Measurements from ENCODE around the gene ST6GALNAC2.
"Not testable (repeated sequence)": the region's sequence is repeated elsewhere in the genome, so short reads cannot be mapped to it uniquely, and the experiment has no call there.

- TF ChIP-seq, protein P1, sequence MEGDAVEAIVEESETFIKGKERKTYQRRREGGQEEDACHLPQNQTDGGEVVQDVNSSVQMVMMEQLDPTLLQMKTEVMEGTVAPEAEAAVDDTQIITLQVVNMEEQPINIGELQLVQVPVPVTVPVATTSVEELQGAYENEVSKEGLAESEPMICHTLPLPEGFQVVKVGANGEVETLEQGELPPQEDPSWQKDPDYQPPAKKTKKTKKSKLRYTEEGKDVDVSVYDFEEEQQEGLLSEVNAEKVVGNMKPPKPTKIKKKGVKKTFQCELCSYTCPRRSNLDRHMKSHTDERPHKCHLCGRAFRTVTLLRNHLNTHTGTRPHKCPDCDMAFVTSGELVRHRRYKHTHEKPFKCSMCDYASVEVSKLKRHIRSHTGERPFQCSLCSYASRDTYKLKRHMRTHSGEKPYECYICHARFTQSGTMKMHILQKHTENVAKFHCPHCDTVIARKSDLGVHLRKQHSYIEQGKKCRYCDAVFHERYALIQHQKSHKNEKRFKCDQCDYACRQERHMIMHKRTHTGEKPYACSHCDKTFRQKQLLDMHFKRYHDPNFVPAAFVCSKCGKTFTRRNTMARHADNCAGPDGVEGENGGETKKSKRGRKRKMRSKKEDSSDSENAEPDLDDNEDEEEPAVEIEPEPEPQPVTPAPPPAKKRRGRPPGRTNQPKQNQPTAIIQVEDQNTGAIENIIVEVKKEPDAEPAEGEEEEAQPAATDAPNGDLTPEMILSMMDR (conservative IDR thresholded peaks at IDR 0.05; ENCODE audit: low read depth in 2 of 2) = not testable (repeated sequence)
- TF ChIP-seq EZH2phosphoT487 (IDR thresholded peaks at IDR 0.05; ENCODE audit: unreplicated experiment); ZNF462 (CRISPR knock-in tag; IDR thresholded peaks at IDR 0.05); POLR2AphosphoS5 (IDR thresholded peaks at IDR 0.05; ENCODE audit: low read depth); EZH2 (IDR thresholded peaks at IDR 0.05; ENCODE audit: low read depth, unreplicated experiment); ZNF331 (CRISPR knock-in tag; IDR thresholded peaks at IDR 0.05; ENCODE audit: low read depth); ETS1 (IDR thresholded peaks at IDR 0.05); JUNB (IDR thresholded peaks at IDR 0.05; ENCODE audit: unreplicated experiment); CREB1 (CRISPR knock-in tag; IDR thresholded peaks at IDR 0.05; ENCODE audit: low read depth); ZNF114 (CRISPR knock-in tag; IDR thresholded peaks at IDR 0.05): not testable (repeated sequence)
- TF ChIP-seq, protein P2, sequence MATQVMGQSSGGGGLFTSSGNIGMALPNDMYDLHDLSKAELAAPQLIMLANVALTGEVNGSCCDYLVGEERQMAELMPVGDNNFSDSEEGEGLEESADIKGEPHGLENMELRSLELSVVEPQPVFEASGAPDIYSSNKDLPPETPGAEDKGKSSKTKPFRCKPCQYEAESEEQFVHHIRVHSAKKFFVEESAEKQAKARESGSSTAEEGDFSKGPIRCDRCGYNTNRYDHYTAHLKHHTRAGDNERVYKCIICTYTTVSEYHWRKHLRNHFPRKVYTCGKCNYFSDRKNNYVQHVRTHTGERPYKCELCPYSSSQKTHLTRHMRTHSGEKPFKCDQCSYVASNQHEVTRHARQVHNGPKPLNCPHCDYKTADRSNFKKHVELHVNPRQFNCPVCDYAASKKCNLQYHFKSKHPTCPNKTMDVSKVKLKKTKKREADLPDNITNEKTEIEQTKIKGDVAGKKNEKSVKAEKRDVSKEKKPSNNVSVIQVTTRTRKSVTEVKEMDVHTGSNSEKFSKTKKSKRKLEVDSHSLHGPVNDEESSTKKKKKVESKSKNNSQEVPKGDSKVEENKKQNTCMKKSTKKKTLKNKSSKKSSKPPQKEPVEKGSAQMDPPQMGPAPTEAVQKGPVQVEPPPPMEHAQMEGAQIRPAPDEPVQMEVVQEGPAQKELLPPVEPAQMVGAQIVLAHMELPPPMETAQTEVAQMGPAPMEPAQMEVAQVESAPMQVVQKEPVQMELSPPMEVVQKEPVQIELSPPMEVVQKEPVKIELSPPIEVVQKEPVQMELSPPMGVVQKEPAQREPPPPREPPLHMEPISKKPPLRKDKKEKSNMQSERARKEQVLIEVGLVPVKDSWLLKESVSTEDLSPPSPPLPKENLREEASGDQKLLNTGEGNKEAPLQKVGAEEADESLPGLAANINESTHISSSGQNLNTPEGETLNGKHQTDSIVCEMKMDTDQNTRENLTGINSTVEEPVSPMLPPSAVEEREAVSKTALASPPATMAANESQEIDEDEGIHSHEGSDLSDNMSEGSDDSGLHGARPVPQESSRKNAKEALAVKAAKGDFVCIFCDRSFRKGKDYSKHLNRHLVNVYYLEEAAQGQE (IDR thresholded peaks at IDR 0.05; ENCODE audit: unreplicated experiment) = not testable (repeated sequence)
These were observed 21.0 kb upstream of the ST6GALNAC2 start for GRCh38 chr17:76606685-76607084.

All from GM23338 (cell line).